GM15510 (cell line): ENCODE measurements around the gene ALKBH3.

Experiments used
- POLR2A ChIP-seq: IDR thresholded peaks from 3 replicates; pipeline ENCODE4 v1.6.1; 2011; ENCODE audit warnings: borderline replicate concordance; ENCODE audit not compliant: insufficient read length; ENCODE audit errors: extremely low read depth

ALKBH3 gene

GRCh38 chr11:43948341-43949225 lies 68.0 kb downstream of the ALKBH3 start:
- TF ChIP-seq POLR2A, result no peak

- no peak for TF ChIP-seq POLR2A
Measured at GRCh38 chr11:43950311-43950855, 69.8 kb downstream of the ALKBH3 start.

- no peak for TF ChIP-seq POLR2A
Measured at GRCh38 chr11:43951231-43951630, 70.6 kb downstream of the ALKBH3 start.

- no peak for TF ChIP-seq POLR2A
Measured at GRCh38 chr11:43952020-43952400, 71.4 kb downstream of the ALKBH3 start.

- TF ChIP-seq POLR2A, result no peak
Measured at GRCh38 chr11:43952401-43953342, 72.0 kb downstream of the ALKBH3 start.

GRCh38 chr11:43953521-43953920 lies 72.9 kb downstream of the ALKBH3 start:
- TF ChIP-seq POLR2A, result no peak

GRCh38 chr11:43954241-43954640 lies 73.6 kb downstream of the ALKBH3 start:
- TF ChIP-seq POLR2A, result no peak

- TF ChIP-seq POLR2A, result no peak
Measured at GRCh38 chr11:43955381-43956118, 74.9 kb downstream of the ALKBH3 start.

- no peak for TF ChIP-seq POLR2A
Measured at GRCh38 chr11:43957571-43957970, 76.9 kb downstream of the ALKBH3 start.

GRCh38 chr11:43959321-43959995 lies 78.8 kb downstream of the ALKBH3 start:
- TF ChIP-seq POLR2A, result no peak

GRCh38 chr11:43962383-43963278 lies 82.0 kb downstream of the ALKBH3 start:
- TF ChIP-seq POLR2A, result no peak

GRCh38 chr11:43963279-43963620 lies 82.6 kb downstream of the ALKBH3 start:
- no peak for TF ChIP-seq POLR2A

- TF ChIP-seq POLR2A, result no peak
Measured at GRCh38 chr11:43967661-43968060, 87.0 kb downstream of the ALKBH3 start.

GRCh38 chr11:43968719-43969118 lies 88.1 kb downstream of the ALKBH3 start:
- TF ChIP-seq POLR2A, result no peak

GRCh38 chr11:43969543-43969942 lies 88.9 kb downstream of the ALKBH3 start:
- TF ChIP-seq POLR2A, result no peak
